ENCODE results near the gene GID8.

DNA sequence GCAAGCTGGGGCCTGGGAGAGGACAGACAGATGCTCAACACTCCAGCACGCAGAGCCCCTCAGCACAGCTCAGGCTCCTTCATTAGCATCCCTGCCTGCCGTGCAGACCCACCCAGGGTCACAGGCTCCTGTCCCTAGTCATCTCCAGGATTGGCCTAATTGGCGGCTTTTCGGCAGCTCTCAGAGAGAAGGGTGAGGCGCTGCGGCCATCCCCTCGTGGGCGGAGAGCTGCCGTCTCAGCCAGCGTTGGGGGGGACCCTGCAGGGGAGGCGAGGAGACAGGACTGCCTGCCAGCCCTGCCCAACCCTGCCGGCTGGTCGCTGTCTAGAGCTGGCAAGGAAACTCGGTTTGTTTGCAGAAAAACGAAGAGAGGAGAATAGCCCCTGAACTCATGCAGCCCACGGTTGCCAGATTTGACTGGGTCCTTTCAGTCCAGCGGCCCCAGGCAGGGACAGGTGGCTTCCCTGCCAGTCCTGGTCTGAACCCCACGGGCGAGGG is 42.0 kb downstream of the GID8 start:
- TF ChIP-seq, protein P1, sequence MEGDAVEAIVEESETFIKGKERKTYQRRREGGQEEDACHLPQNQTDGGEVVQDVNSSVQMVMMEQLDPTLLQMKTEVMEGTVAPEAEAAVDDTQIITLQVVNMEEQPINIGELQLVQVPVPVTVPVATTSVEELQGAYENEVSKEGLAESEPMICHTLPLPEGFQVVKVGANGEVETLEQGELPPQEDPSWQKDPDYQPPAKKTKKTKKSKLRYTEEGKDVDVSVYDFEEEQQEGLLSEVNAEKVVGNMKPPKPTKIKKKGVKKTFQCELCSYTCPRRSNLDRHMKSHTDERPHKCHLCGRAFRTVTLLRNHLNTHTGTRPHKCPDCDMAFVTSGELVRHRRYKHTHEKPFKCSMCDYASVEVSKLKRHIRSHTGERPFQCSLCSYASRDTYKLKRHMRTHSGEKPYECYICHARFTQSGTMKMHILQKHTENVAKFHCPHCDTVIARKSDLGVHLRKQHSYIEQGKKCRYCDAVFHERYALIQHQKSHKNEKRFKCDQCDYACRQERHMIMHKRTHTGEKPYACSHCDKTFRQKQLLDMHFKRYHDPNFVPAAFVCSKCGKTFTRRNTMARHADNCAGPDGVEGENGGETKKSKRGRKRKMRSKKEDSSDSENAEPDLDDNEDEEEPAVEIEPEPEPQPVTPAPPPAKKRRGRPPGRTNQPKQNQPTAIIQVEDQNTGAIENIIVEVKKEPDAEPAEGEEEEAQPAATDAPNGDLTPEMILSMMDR (IDR thresholded peaks at IDR 0.05; ENCODE audit: extremely low read depth in 1 of 2, insufficient read depth in 1 of 2, low read depth in 1 of 2, low read length in 2 of 2): no peak
- TF ChIP-seq POLR2A (IDR thresholded peaks at IDR 0.05; ENCODE audit: low read depth, low read length) (no peak), MYC (IDR thresholded peaks at IDR 0.05; ENCODE audit: low read depth, low read length) (no peak), POLR2AphosphoS5 (IDR thresholded peaks at IDR 0.05; ENCODE audit: insufficient read depth, low read depth, low read length) (no peak), EZH2 (IDR thresholded peaks at IDR 0.05; ENCODE audit: borderline replicate concordance, low read depth, low read length, severe bottlenecking) (no peak), FOS (IDR thresholded peaks at IDR 0.05; ENCODE audit: borderline replicate concordance, insufficient read depth, low read length) (no peak)
- TF ChIP-seq, protein P2, sequence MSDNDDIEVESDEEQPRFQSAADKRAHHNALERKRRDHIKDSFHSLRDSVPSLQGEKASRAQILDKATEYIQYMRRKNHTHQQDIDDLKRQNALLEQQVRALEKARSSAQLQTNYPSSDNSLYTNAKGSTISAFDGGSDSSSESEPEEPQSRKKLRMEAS (IDR thresholded peaks at IDR 0.05; ENCODE audit: insufficient read depth, insufficient read length): no peak
